Measurements from ENCODE around the gene RTN4RL1.

Gene RTN4RL1

DNA sequence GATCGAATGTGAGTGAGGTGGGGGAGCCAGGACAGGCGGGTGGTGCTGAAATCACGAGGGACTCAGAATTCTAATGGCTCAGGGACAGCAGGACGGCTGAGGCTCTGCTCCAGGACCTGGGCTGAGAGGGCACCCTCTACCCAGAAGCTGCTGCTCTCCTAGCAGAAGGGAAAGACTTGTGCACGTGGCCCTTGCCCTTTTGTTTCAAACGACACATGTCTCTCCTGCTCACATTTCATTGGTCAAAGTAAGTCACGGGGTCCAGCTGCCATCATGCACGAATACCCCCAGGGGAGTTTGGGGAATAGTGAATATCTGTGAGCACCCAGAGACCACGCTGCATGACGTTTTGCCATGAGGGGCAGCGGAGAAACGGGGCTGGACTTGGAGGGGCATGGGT, 73.2 kb downstream of the RTN4RL1 start:
- intact Hi-C loops (cut with DNase I; ENCODE audit: low total_unique reads) = no loop called here
- TF ChIP-seq, protein P1, sequence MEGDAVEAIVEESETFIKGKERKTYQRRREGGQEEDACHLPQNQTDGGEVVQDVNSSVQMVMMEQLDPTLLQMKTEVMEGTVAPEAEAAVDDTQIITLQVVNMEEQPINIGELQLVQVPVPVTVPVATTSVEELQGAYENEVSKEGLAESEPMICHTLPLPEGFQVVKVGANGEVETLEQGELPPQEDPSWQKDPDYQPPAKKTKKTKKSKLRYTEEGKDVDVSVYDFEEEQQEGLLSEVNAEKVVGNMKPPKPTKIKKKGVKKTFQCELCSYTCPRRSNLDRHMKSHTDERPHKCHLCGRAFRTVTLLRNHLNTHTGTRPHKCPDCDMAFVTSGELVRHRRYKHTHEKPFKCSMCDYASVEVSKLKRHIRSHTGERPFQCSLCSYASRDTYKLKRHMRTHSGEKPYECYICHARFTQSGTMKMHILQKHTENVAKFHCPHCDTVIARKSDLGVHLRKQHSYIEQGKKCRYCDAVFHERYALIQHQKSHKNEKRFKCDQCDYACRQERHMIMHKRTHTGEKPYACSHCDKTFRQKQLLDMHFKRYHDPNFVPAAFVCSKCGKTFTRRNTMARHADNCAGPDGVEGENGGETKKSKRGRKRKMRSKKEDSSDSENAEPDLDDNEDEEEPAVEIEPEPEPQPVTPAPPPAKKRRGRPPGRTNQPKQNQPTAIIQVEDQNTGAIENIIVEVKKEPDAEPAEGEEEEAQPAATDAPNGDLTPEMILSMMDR (IDR thresholded peaks at IDR 0.05) = no peak

DNA sequence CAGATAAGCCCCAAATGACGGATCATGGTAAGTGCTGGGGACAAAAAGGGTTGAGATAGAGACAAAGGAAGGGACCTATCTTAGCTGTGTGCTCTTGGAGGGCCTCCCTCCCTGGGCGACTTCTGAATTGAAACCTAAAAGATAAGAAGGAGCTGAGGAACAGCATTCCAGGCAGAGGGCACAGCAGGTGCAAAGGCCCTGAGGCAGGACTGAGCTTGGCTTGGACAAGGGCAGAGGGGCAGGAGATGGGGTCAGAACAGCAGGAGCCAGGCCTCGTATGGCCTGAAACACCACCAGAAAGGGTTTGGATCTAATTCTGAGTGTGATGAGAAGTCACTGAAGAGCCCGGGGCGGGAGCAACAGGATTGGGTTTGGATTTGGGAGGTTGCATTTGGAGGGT, 75.4 kb downstream of the RTN4RL1 start:
- Histone ChIP-seq H3K36me3 (no peaks in the 10 kb centered on the region), H3K27ac (no peak overlapping the region), H3K4me1 (no peaks in the 10 kb centered on the region), H3K9me3 (no peaks in the 10 kb centered on the region), H3K4me3 (no peak overlapping the region), H3K27me3 (peaks cover 0 to 17% of the 10 kb centered on the region in 2 donors)
- intact Hi-C loops (cut with DNase I; ENCODE audit: low total_unique reads) = no loop called here
- DNase-seq = no peak
- TF ChIP-seq, protein P1 (IDR thresholded peaks at IDR 0.05) = no peak

More for the DNA sequence above, 73.2 kb downstream of the RTN4RL1 start:
- Histone ChIP-seq H3K4me3 (no peak overlapping the region), H3K27ac (no peak overlapping the region), H3K36me3 (no peaks in the 10 kb centered on the region), H3K27me3 (peaks cover 0 to 17% of the 10 kb centered on the region in 2 donors), H3K4me1 (no peaks in the 10 kb centered on the region), H3K9me3 (no peaks in the 10 kb centered on the region)
- no peak for DNase-seq

DNA sequence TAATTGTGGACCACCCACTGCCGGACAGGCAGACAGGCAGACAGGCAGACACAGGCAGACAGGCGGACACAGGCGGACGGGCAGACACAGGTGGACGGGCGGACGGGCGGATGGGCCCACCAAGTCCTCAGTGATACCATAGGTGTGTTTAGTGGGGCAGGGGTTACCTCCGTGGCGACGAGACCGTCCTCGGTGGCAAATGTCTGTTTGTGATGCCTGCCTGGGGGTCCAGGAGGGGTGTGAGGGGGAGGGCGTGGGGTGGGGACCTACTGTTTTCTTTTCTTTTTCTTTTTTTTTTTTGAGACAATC, 76.7 kb downstream of the RTN4RL1 start:
- TF ChIP-seq, protein P1 (IDR thresholded peaks at IDR 0.05) = no peak
- intact Hi-C loops (cut with DNase I; ENCODE audit: low total_unique reads) = no loop called here
- H3K9me3 ChIP-seq = no peaks in the 10 kb centered on the region
- H3K4me3 ChIP-seq = no peak overlapping the region
- peaks cover 0 to 17% of the 10 kb centered on the region in 2 donors for H3K27me3 ChIP-seq
- no peak overlapping the region for H3K27ac ChIP-seq
- no peaks in the 10 kb centered on the region for H3K4me1 ChIP-seq
- H3K36me3 ChIP-seq = no peaks in the 10 kb centered on the region
- no peak for DNase-seq

DNA sequence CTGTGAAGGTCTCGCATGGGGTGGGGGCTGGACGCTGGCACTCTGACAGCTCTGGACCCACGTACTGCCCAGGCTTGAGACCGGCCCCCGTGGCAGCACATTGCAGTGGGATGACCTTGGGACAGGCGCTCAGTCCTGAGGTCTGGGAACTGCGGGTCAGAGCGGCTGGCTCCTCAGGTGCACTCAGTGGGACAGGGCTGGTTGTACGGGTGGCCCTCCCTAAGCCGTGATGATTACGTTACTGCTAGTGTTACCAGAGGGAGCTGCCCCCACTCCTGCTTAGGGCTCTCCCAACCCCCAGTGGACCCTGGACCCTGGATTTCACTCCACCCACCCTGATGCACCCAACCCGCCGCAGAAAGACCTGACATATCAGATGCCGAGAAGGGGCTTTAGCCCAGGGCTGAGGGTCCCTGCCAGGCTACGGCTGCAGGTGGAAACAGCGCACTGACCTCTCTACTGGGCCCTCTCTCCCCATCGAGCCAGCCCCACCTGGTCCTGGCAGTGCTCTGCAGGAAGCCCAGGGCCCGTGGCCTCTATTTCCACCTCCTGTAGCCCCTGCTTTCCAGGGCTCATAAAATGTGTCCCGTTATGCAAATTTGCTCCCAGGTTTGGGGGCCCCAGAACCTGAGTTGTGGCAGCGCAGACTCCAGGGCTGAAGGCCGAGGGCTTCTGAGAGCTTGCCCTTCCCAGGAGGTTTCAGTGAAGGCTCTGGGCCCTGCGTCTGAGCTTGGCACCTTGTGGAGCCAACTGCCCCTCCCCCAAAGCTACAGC, 77.2 kb downstream of the RTN4RL1 start:
- Histone ChIP-seq H3K4me1 (no peaks in the 10 kb centered on the region), H3K9me3 (no peaks in the 10 kb centered on the region), H3K36me3 (no peaks in the 10 kb centered on the region), H3K27me3 (peaks cover 0 to 17% of the 10 kb centered on the region in 2 donors), H3K27ac (no peak overlapping the region), H3K4me3 (no peak overlapping the region)
- DNase-seq = no peak
- intact Hi-C loops (cut with DNase I; ENCODE audit: low total_unique reads) = no loop called here
- TF ChIP-seq, protein P1 (IDR thresholded peaks at IDR 0.05) = no peak

DNA sequence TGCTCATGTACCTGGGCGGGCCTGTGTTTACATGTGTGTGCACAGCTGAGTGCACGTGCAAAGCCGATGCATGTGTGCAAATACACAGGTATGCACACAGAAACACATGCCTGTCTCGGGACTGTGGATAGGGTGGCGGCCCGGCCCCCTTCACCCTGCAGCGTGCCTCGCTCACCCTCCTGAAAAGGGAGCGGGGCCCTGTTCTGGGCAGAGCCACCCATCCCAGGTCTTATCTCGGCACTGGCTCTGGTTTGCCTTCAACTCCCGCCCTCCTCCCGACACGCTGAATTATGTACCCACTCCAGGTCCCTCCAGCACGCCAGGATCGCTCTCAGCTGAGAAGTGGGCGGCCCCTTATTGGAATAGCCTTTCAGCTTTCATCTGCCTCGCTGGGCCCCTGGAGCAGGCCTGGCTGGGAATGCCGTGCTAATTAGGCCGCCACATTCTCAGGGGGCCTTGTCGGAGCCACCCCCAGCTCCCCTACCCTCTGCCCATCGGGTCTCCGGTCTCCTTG, 77.8 kb downstream of the RTN4RL1 start:
- Histone ChIP-seq H3K9me3 (no peaks in the 10 kb centered on the region), H3K27ac (no peak overlapping the region), H3K4me1 (no peaks in the 10 kb centered on the region), H3K4me3 (no peak overlapping the region), H3K27me3 (peaks cover 0 to 17% of the 10 kb centered on the region in 2 donors), H3K36me3 (no peaks in the 10 kb centered on the region)
- TF ChIP-seq, protein P1 (IDR thresholded peaks at IDR 0.05) = no peak
- no peak for DNase-seq
- intact Hi-C loops (cut with DNase I; ENCODE audit: low total_unique reads) = no loop called here
